ENCODE results near the gene TUBGCP5. TPM values are rescaled to one million over a fixed set of nuclear protein-coding genes. Genes with fewer than 3 reads are reported as not detected.

TUBGCP5 gene
- total and polyA plus RNA-seq, 2 experiments from 2014 or later: 12.0 to 21.7 TPM

DNA sequence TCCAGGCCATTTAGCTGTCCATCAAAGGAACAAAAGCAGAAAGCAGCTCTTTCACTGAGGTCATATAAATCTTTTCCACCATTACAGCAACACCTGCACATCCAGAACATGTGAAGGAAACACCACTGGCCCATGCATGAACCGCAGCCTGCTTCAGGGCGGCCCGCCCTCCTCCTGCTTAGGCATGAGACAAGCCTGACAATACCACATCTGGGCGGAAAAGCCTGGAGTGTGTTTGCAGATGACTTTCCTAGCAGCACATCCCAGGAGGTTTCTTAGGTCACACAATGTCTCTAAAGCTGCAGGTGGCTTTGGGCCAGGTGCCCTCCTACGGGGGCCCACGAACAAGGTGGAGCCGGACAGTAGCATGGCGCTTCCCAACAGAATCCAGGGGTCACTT is 78.8 kb downstream of the TUBGCP5 start:
- Mint-ChIP-seq H3K27me3 (ENCODE audit: insufficient read depth, low read depth, poor library complexity) (peaks cover 11% of the 10 kb centered on the region), H3K9me3 (no peaks in the 10 kb centered on the region), H3K36me3 (ENCODE audit: low read depth) (peaks cover 4% of the 10 kb centered on the region; the same call in 1 of the 3 replicates), H3K27ac (no peak overlapping the region), H3K4me3 (no peak overlapping the region), H3K4me1 (peaks cover 18% of the 10 kb centered on the region)
- TF ChIP-seq EZH2phosphoT487 (IDR thresholded peaks at IDR 0.05; ENCODE audit: unreplicated experiment): no peak
- TF ChIP-seq ZNF114 (CRISPR knock-in tag; IDR thresholded peaks at IDR 0.05): no peak
- TF ChIP-seq ZNF462 (CRISPR knock-in tag; IDR thresholded peaks at IDR 0.05): no peak
- no peak for TF ChIP-seq REST (IDR thresholded peaks at IDR 0.05; ENCODE audit: unreplicated experiment)
- no peak for TF ChIP-seq ZNF331 (CRISPR knock-in tag; IDR thresholded peaks at IDR 0.05; ENCODE audit: low read depth)
- no peak for TF ChIP-seq CREB1 (CRISPR knock-in tag; IDR thresholded peaks at IDR 0.05; ENCODE audit: low read depth)
- TF ChIP-seq EZH2 (IDR thresholded peaks at IDR 0.05; ENCODE audit: low read depth, unreplicated experiment): no peak
- TF ChIP-seq NANOG (IDR thresholded peaks at IDR 0.05; ENCODE audit: borderline replicate concordance): no peak
- no peak for TF ChIP-seq POLR2AphosphoS5 (IDR thresholded peaks at IDR 0.05; ENCODE audit: low read depth)
- TF ChIP-seq STAT1 (IDR thresholded peaks at IDR 0.05; ENCODE audit: unreplicated experiment): no peak
- no peak for TF ChIP-seq JUNB (IDR thresholded peaks at IDR 0.05; ENCODE audit: unreplicated experiment)
- DNase-seq (ENCODE audit: low spot score) (no peak), ATAC-seq (no peak)
- no peak overlapping the region for H3K4me3 ChIP-seq
- H3K9me2 ChIP-seq (ENCODE audit: insufficient read depth): no peaks in the 10 kb centered on the region
- no peak overlapping the region for H3K27ac ChIP-seq (ENCODE audit: low read depth)
- no peaks in the 10 kb centered on the region for H3K36me3 ChIP-seq (ENCODE audit: insufficient read depth)
- H2AFZ ChIP-seq: no peak overlapping the region
- H3K4me2 ChIP-seq: no peak overlapping the region
- no peaks in the 10 kb centered on the region for H3K4me1 ChIP-seq (ENCODE audit: insufficient read depth)
- no peaks in the 10 kb centered on the region for H3K27me3 ChIP-seq (ENCODE audit: insufficient read depth)
- H3K79me2 ChIP-seq (replicated peaks; ENCODE audit: insufficient read depth): peaks cover 78% of the 10 kb centered on the region
- no peaks in the 10 kb centered on the region for H3F3A ChIP-seq (replicated peaks; ENCODE audit: low read depth)
- peaks cover 25% of the 10 kb centered on the region for H4K20me1 ChIP-seq (replicated peaks; ENCODE audit: insufficient read depth)
